Stimulated activated CD8-positive, alpha-beta memory T cell treated with anti-CD3 and anti-CD28 coated beads, Interleukin-2, amount 100 ng/mL, for 48 hours (primary cell): Measurements from ENCODE around the gene NOLC1.

Experiments
- DNase-seq, 2 donors: peaks; one replicate each; pipeline ENCODE4 v3.0.0-alpha.2; 2020; ENCODE audit warnings: low read depth in 2 of 2

Gene NOLC1

DNA sequence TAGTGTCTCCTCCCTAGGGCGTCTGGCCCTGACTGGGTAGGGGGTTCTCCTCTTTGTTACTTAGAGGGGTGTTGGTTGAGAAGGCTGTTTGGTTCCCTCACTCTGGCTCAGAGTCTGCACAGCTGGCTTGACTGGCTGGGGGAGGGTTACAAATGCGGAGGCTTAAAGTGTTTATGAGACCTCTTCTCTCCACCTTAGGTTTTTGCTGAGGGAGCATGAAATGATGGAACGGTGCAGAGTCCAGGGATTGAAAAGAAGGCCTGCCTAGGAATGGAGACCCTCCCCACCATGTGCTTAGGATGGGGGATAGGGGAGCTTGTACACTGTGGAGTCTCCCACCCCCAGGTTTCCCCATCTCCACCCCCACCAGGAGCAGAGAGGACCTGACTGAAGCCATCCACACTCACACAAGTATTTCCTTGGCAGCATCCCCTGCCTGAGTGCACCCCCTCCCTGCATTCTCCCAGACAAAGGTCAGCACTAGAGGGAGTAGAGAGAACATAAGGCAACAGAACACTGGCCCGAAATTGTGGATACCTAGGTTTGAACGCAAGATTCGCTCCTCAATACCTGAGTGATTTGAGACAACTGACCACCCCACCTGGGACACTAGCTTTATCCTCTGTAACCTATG is 30.3 kb upstream of the NOLC1 start:
- DNase-seq, result no peak

DNA sequence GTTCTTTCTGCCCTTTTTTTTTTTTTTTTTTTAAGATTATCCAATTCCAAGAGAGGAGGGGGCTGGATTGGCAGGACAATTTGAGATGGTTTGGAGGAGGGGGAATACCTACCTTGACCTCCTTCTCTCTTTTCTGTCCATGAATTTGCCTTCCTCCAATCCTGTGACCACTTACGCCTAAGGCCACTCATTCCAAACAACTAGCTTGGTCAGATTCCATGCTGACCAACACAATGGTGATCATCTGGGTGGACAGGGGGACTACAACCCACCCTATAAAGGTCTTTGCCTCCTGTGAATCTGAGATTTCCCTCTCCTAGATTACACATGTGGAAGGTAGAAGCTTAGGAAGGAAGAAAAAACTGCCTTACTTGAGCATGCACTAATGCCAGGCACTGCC is 29.7 kb upstream of the NOLC1 start:
- no peak for DNase-seq

DNA sequence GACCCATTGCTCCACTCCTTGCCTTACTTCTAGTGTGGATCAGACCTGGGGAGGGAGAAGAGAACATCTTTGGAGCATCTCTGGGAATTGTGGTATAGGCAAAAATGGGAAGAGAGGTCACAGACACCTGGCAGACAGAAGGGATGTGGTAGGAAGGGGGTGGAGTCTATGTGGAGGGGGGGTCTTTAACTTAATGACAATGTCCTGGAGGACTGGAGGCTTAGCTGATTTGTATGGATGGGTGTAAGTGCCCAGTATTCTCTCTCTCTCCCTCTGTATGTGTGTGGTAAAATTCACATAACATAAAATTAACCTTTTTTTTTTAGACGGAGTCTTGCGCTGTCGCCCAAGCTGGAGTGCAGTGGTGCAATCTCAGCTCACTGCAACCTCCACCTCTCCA is 29.0 kb upstream of the NOLC1 start:
- no peak for DNase-seq

DNA sequence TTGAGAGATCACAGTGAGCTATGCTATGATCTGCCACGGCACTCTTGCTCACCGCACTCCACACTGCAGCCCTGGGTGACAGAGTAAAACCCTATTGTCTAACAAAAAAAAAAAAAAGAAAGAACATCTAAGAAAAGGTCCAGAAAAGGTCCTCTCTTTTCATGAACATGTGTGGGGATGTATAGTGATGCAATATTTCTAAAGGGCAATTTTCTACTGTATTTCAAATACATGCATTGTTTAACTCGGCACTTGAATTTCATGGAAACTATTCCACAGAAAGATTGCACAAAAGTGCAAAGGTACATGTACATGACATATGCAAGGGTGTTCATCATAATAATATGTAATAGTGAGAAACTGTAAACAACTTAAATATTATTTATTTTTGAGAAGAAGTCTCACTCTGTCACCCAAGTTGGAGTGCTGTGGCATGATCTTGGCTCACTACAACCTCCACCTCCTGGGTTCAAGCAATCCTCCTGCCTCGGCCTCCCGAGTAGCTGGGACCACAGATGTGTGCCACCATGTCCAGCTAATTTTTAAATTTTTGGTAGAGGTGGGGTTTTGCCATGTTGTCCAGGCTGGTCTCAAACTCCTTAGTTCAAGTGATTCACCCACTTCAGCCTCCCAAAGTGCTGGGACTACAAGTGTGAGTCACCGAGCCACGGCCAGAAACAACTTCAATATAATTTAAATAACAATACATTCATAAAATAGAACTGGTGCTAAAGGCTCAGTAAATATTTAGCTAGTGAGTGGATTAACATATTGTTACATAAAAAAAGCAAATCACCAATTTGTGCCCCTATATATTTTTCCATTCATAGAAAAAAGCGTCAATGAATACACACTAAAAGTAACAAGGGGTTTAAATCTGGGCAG is 20.7 kb upstream of the NOLC1 start:
- DNase-seq, result no peak

DNA sequence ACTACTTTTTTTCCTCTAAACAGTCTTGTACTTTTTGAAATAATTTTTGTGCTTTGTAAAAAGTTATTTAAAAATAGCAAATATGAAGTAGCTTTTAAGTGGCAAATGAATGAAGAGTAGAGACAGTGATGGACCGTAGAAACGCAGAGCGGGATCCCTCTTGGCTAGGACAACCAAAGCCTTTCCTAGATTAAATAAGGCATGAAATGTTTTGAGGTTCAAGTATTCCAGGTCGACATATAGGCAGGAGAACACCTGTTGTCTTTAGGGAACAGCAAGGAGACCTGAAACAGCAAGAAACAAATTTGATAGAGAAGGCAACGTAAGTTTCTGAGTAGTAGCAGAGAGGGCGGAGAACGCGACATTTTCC is 20.0 kb upstream of the NOLC1 start:
- no peak for DNase-seq

DNA sequence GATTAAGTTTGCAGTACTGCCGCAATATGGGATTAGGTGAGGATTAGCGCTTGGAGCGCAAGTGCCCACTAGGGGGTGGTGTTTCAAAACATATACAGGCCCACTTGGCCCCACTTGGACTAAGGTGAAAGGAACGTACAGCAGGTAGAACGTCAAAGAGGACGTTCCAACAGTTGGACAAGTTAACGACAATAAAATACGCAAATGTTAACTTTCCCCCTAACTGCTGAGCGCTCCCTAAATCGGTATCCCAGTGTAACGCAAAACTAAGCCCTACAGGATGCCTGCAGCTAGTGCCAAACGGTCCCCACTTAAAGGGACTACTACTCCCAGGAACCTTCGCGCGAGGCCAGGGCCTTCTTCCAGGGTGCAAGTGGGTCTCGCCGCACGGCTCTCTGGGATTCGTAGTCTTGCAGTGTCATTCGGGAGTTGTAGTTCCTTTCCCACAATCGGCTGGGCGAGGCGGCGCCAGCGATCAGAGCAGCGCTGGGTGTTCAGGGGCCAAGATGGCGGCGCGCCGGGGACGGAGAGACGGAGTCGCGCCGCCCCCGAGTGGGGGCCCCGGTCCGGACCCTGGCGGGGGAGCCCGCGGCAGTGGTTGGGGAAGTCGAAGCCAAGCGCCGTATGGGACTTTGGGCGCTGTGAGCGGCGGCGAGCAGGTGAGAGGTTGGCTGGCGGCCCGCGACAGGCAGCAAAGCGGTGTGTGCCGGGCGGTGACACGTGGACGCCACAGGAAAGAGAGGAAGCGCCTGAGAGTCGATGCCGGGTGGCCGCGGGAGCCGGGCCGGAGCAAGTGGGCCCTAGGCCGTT is 19.4 kb upstream of the NOLC1 start, which contains the start of gene PPRC1:
PPRC1 (plus strand) TSS at position 478 of the 810 bp plus-strand sequence; CDS start at position 507, 29 bp downstream.
- DNase-seq, result peak; percentile 94

DNA sequence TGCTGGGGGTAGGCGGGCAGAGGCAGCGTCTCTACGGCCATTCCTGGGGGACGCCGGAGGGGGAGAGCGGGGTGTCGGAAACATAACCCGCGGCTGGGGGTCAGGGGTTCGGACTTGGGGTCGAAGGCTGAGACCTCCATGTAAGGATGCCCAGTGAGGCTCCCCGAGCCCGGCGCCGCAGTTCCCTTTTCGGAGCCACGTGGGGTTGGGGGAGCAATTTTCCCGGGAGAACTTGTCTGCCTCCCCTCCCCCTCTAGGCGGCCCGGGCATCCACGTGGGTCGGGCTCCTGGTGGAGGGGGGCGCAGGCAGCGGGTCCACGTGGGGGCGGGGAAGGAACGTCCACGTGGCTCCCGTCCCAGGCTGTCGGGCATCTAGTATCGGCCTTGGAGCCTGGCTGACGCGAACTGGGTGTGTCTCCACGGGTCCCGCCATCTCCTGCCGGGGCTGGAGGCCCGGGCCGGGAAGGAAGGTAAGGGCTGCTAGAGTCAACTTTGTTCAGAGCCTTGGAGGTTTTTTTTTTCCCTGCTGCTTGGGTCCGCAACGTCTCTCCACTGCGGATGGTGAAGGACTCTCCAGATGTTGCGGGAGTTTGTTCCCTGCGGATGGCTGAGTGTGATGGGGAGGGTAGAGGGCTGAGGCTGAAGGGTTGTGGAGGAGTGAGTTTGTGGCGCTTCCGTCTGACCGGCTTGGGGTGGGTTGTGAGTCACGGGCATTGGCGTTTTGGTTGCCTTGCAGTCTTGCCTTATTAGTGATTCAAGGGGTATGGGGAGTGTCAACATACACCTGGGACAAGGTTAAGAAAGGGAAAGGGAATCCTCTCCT is 18.6 kb upstream of the NOLC1 start:
- DNase-seq, result peak; percentile 58 to 69

DNA sequence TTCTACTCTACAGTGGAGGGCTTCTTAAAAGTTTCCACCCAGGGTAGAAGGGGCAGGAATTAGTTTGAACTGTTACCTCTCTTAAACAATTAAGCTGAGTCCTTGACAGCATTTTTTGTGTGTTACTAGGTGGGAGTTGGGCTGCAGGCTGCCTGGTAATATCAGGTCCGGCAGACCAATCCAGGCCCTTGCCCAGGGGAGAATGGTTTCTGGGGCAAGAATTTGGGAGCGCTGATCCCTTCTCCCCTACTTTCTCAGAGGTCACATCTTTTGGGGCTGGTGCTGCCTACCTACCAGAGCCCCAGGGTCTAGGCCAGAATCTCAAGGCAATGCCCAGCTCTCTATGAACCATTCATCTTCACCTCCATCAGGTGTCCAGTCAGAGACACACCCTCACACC is 17.8 kb upstream of the NOLC1 start:
- no peak for DNase-seq

DNA sequence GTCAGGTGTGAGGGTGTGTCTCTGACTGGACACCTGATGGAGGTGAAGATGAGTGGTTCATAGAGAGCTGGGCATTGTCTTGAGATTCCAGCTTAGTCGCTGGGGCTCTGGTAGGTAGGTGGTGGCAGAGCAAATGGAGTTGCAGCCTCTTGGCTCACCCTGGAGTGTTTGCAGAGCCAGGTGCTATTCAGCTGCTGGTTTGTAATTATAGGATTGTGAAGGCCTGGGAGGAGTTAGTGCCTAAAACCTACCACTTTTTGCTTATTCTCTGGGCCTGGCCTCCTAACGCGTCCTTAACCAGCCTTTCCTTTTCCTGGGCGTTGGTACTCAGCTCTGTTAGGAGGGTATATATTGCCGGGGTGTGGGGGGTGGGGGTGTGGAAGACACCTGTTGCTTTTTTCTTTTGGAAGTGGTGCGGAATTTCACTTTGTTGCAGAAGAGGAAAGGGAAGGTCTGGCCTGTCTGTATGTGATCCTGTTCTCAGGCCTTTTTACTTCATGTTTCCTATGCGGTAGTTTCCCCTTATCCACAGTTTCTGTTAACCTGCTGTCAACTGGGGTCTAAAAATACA is 16.1 kb upstream of the NOLC1 start:
- no peak for DNase-seq

DNA sequence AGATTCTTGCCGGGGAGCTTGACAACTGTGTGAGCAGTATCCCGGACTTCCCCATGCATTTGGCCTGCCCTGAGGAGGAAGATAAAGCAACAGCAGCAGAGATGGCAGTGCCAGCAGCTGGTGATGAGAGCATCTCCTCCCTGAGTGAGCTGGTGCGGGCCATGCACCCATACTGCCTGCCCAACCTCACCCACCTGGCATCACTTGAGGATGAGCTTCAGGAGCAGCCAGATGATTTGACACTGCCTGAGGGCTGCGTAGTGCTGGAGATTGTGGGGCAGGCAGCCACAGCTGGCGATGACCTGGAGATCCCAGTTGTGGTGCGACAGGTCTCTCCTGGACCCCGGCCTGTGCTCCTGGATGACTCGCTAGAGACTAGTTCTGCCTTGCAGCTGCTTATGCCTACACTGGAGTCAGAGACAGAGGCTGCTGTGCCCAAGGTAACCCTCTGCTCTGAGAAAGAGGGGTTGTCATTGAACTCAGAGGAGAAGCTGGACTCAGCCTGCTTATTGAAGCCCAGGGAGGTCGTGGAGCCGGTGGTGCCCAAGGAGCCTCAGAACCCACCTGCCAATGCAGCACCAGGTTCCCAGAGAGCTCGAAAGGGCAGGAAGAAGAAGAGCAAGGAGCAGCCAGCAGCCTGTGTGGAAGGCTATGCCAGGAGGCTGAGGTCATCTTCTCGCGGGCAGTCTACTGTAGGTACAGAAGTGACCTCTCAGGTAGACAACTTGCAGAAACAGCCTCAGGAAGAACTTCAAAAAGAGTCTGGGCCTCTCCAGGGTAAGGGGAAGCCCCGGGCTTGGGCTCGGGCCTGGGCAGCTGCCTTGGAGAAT is 12.7 kb upstream of the NOLC1 start:
- no peak for DNase-seq

DNA sequence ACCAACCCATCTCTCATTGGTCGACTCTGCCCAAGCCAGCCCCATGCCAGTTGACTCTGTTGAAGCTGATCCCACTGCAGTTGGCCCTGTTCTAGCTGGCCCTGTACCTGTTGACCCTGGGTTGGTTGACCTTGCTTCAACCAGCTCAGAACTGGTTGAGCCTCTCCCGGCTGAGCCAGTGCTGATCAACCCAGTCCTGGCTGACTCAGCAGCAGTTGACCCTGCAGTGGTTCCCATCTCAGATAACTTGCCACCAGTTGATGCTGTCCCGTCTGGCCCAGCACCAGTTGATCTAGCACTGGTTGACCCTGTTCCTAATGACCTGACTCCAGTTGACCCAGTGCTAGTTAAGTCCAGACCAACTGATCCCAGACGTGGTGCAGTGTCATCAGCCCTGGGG is 12.0 kb upstream of the NOLC1 start:
- no peak for DNase-seq

DNA sequence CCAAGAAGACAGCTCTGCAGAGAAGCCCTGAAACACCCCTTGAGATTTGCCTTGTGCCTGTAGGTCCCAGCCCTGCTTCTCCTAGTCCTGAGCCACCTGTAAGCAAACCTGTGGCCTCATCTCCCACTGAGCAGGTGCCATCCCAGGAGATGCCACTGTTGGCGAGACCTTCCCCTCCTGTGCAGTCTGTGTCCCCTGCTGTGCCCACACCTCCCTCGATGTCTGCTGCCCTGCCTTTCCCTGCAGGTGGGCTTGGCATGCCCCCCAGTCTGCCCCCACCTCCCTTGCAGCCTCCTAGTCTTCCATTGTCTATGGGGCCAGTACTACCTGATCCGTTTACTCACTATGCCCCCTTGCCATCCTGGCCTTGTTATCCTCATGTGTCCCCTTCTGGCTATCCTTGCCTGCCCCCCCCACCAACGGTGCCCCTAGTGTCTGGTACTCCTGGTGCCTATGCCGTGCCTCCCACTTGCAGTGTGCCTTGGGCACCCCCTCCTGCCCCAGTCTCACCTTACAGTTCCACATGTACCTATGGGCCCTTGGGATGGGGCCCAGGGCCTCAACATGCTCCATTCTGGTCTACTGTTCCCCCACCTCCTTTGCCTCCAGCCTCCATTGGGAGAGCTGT is 11.2 kb upstream of the NOLC1 start:
- DNase-seq, result no peak

DNA sequence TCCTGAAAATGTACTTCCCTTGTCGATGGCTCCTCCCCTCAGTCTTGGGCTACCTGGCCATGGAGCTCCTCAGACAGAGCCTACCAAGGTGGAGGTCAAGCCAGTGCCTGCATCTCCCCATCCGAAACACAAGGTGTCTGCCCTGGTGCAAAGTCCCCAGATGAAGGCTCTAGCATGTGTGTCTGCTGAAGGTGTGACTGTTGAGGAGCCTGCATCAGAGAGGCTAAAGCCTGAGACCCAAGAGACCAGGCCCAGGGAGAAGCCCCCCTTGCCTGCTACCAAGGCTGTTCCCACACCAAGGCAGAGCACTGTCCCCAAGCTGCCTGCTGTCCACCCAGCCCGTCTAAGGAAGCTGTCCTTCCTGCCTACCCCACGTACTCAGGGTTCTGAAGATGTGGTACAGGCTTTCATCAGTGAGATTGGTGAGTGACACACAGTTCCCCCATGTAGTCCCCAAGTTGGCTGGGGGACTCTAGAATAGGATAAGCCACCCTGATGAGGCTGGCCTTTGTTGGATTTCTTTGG is 10.5 kb upstream of the NOLC1 start:
- no peak for DNase-seq

DNA sequence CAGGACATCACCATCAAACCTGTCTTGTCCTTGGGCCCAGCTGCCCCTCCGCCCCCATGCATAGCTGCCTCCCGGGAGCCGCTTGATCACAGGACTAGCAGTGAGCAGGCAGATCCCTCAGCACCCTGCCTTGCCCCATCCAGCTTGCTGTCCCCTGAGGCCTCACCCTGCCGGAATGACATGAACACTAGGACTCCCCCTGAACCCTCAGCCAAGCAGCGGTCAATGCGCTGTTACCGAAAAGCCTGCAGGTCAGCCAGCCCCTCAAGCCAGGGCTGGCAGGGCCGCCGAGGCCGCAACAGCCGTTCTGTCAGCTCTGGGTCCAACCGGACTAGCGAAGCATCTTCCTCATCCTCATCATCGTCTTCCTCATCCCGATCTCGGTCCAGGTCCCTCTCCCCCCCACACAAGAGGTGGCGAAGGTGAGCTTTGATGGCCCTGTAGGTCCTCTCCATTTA is 5.2 kb upstream of the NOLC1 start:
- DNase-seq, result no peak

DNA sequence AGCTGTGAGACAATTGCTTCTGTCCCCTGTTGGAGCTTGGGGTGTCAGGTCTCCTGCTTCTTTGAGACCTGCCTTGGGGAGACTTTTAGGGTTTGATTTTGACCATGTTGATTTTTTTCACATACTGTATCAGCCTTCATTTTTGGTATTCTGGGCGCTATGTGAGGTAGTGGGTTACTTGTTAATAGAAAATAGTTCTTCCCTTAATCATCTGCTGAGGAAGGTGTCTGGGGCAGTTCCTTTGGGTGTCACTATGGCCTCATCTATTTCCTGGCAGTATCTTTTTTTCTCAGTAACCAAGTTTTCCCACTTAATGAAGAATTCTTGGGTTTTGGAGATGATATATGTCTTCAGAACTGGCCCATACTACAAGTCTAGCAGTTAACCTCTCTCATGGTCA is 4.6 kb upstream of the NOLC1 start:
- no peak for DNase-seq

DNA sequence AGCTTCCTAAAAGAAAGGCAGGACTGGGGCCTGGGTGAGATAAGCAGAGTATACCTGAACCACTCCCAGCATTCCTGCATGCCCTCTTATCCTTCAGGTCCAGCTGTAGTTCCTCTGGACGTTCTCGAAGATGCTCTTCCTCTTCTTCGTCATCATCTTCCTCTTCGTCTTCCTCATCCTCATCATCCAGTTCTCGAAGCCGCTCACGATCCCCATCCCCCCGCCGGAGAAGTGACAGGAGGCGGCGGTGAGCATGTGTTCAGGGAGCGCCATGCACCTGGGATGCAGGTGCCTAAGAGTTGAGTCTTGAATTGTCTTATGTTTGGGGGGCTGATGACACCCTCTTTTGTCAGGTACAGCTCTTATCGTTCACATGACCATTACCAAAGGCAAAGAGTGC is 3.9 kb upstream of the NOLC1 start:
- no peak for DNase-seq

DNA sequence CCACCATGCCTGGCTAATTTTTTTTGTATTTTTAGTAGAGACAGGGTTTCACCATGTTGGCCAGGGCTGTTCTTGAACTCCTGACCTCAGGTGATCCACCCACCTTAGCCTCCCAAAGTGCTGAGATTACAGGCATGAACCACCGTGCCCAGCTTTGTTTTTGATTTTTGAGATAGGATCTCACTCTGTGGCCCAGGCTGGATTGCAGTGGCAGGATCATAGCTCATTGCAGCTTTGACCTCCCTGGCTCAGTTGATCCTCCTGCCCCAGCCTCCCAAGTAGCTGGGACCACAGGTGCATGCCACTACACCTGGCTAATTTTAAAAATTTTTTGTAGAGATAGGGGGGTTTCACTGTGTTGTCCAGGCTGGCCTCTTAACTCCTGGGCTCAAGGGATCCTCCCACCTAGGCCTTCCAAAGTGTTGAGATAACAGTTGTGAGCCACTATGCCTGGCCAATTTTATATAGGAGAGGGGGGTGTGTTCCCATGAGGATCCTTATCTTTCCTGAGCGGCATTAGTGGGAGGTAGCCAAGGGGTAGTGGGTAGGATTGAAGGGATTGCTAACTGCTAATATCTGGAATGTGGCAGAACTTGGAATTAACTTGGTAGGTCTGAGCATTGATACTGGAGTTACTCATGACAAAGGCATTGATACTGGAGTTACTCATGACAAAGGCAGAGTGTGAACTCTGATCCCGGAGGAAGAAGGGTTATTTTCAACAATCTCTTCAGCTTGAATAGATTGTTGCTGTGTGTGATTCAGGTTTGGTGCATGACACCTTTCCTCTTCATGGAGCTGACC is 1.0 kb upstream of the NOLC1 start:
- no peak for DNase-seq

DNA sequence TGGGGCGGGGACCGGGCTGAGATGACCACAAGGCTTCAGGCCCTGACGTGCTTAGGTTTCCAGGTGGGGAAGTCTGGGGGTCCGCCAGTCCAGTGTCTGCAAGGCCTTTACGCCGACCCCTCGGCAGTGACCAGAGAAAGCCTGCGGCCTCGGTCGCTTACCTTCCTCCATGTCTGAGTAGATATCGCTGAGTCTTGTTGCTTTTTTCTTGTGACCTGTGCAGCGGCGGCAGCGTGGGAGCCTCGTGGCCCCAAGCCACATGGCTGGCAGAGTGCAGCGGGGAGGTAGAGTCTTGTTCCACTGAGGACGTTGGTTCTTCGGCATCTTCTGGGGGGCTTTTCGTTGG is 329 bp downstream of the NOLC1 start:
- peak; percentile 20 to 32 for DNase-seq

DNA sequence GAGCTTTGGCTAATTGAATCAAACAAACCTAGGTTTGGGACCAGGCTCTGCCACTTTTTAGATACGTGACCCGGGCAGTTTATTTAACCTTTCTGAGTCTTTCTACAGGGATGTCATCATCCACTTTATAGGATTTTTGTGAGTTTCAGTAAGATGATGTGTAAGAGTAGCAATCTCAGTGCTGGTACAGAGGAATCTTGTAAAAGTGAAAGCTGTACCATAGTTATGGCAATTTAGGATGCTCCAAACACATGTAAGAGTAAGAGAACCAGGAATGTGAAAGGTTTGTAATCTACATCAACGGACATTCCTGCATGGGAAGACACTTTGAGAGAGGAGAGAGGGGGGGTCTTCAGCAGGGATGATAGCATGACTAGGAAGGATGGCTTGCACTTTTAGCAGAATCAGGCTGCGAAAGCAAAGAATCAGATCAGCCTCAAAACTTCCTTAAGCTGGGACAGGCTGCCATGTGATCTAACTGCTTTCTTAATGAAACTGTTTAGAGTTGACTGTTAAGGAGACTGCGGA is 968 bp downstream of the NOLC1 start:
- no peak for DNase-seq
